IMR-90 (cell line): Measurements from ENCODE around the gene RAB29. TPM values are rescaled to one million over a fixed set of nuclear protein-coding genes. Genes with fewer than 3 reads are reported as not detected.

ENCODE experiments used
- ATAC-seq: fragments of 200-7000 bp; cut with Tn5 transposase; 2 replicates; pipeline ENCODE4 v1.9.1; 2020; ENCODE audit warnings: low read depth, mild to moderate bottlenecking, moderate library complexity
- BruUV-seq: library from RNA; stranded (reverse); fragments of 400-500 nt; replicated peaks from 2 replicates; lab custom pipeline; 2021; lab: Mats Ljungman, UMichigan
- CTCF ChIA-PET: fragments of 300-600 bp; formaldehyde crosslinking; extraction: SDS; loops from one replicate; lab custom pipeline; 2021; ENCODE audit warnings: antibody characterized with exemption; lab: Yijun Ruan, JAX
- POLR2A ChIA-PET: fragments of 300-600 bp; sonication (Branson Sonifier 250); formaldehyde crosslinking; loops from one replicate; lab custom pipeline; 2022; ENCODE audit warnings: antibody characterized with exemption; ENCODE audit not compliant: unreplicated experiment; lab: Charles Lee
- DNase-seq: peaks from one replicate; pipeline ENCODE4 v3.0.0; 2013
- H2AFZ ChIP-seq: replicated peaks from 2 replicates; pipeline ENCODE3; 2013; ENCODE audit warnings: low read length, mild to moderate bottlenecking; ENCODE audit not compliant: poor library complexity
- H2AK5ac ChIP-seq: 2 replicates; pipeline ENCODE4 v1.6.1; 2013; ENCODE audit warnings: low read depth, low read length, inconsistent platforms
- H2AK9ac ChIP-seq: replicated peaks from 2 replicates; pipeline ENCODE3; 2013; ENCODE audit warnings: mild to moderate bottlenecking, low read depth, low read length, moderate library complexity; ENCODE audit not compliant: poor library complexity
- H2BK120ac ChIP-seq: 2 replicates; pipeline ENCODE4 v1.6.1; 2013; ENCODE audit warnings: low read depth, low read length, inconsistent platforms
- H2BK15ac ChIP-seq: 3 replicates; pipeline ENCODE4 v1.6.1; 2013; ENCODE audit warnings: low read depth, low read length, inconsistent platforms
- H2BK20ac ChIP-seq: 2 replicates; pipeline ENCODE4 v1.6.1; 2013; ENCODE audit warnings: low read depth, mild to moderate bottlenecking, inconsistent platforms, low read length, moderate library complexity
- H2BK5ac ChIP-seq: 2 replicates; pipeline ENCODE4 v1.6.1; 2013; ENCODE audit warnings: mild to moderate bottlenecking, low read depth, low read length, inconsistent platforms; ENCODE audit not compliant: poor library complexity, severe bottlenecking
- H3K14ac ChIP-seq: replicated peaks from 2 replicates; pipeline ENCODE4 v1.6.1; 2013; ENCODE audit warnings: low read depth, low read length, inconsistent platforms
- H3K18ac ChIP-seq: 2 replicates; pipeline ENCODE4 v1.6.1; 2013; ENCODE audit warnings: low read depth, low read length, control low read depth
- H3K23ac ChIP-seq: 2 replicates; pipeline ENCODE4 v1.6.1; 2013; ENCODE audit warnings: low read depth, low read length, inconsistent platforms
- H3K27ac ChIP-seq: 2 replicates; pipeline ENCODE4 v1.5.1; 2013; ENCODE audit warnings: mild to moderate bottlenecking, control low read depth, low read length; ENCODE audit not compliant: insufficient read depth
- H3K27me3 ChIP-seq: 2 replicates; pipeline ENCODE4 v1.6.1; 2013; ENCODE audit warnings: low read length; ENCODE audit not compliant: control insufficient read depth, insufficient read depth
- H3K36me3 ChIP-seq: 2 replicates; pipeline ENCODE4 v1.6.1; 2013; ENCODE audit warnings: low read length, mixed read lengths; ENCODE audit not compliant: control insufficient read depth, insufficient read depth
- H3K4ac ChIP-seq: 2 replicates; pipeline ENCODE4 v1.6.1; 2013; ENCODE audit warnings: low read depth, low read length, inconsistent platforms
- H3K4me1 ChIP-seq: 2 replicates; pipeline ENCODE4 v1.6.1; 2013; ENCODE audit warnings: low read length, mixed read lengths; ENCODE audit not compliant: control insufficient read depth, insufficient read depth
- H3K4me2 ChIP-seq: 2 replicates; pipeline ENCODE4 v1.6.1; 2013; ENCODE audit warnings: low read depth, mild to moderate bottlenecking, control low read depth, low read length, moderate library complexity
- H3K4me3 ChIP-seq: 2 replicates; pipeline ENCODE4 v1.5.1; 2013; ENCODE audit warnings: low read depth, mild to moderate bottlenecking, control low read depth, low read length, moderate library complexity; ENCODE audit not compliant: insufficient read depth
- H3K56ac ChIP-seq: 2 replicates; pipeline ENCODE4 v1.6.1; 2013; ENCODE audit warnings: low read length, inconsistent platforms; ENCODE audit not compliant: insufficient read depth; ENCODE audit errors: extremely low read depth
- H3K79me1 ChIP-seq, 2 experiments: 2 replicates each; pipeline ENCODE4 v1.6.1; 2013; ENCODE audit warnings: low read length in 2 of 2, inconsistent platforms in 1 of 2, low read depth in 1 of 2
- H3K9ac ChIP-seq: 2 replicates; pipeline ENCODE4 v1.6.1; 2013; ENCODE audit warnings: low read depth, low read length, control low read depth
- H3K9me1 ChIP-seq: 2 replicates; pipeline ENCODE4 v1.6.1; 2013; ENCODE audit warnings: low read length, inconsistent platforms; ENCODE audit not compliant: insufficient read depth
- H3K9me3 ChIP-seq: 2 replicates; pipeline ENCODE4 v1.6.1; 2013; ENCODE audit warnings: low read length; ENCODE audit not compliant: control insufficient read depth, insufficient read depth
- H4K20me1 ChIP-seq: 2 replicates; pipeline ENCODE4 v1.6.1; 2013; ENCODE audit warnings: low read length, inconsistent platforms; ENCODE audit not compliant: insufficient read depth
- H4K5ac ChIP-seq: 2 replicates; pipeline ENCODE4 v1.6.1; 2013; ENCODE audit warnings: mild to moderate bottlenecking, low read depth, low read length, control low read depth
- H4K8ac ChIP-seq, 2 experiments: 2 replicates each; pipeline ENCODE4 v1.6.1; 2013; ENCODE audit warnings: low read depth in 2 of 2, low read length in 2 of 2, control low read depth in 1 of 2, inconsistent platforms in 1 of 2
- H4K91ac ChIP-seq: 2 replicates; pipeline ENCODE4 v1.6.1; 2013; ENCODE audit warnings: low read depth, low read length, inconsistent platforms; ENCODE audit not compliant: insufficient read depth
- RCOR1 ChIP-seq: IDR thresholded peaks from 2 replicates; pipeline ENCODE4 v1.6.1; 2012; ENCODE audit warnings: mild to moderate bottlenecking, low read length, improper control_type of control experiment; ENCODE audit not compliant: insufficient replicate concordance
- RFX5 ChIP-seq: IDR thresholded peaks from 2 replicates; pipeline ENCODE4 v1.8.0; 2012; ENCODE audit warnings: low read depth, mild to moderate bottlenecking, low read length, moderate library complexity
- whole genome bisulfite sequencing, 2 experiments: methylation state at CpG; one replicate each; pipeline versions ENCODE4 v1.1.5 to v1.1.7; 2013; ENCODE audit warnings: missing lambda C conversion rate in 2 of 2; ENCODE audit not compliant: insufficient read length in 1 of 2; ENCODE audit errors: extremely low coverage in 2 of 2; 5-methylcytosine and 5-hydroxymethylcytosine counted together
- dilution Hi-C: fragments of 300-500 bp; cut with HindIII; formaldehyde crosslinking; loops from one replicate; pipeline ENCODE4 v1.14.3; 2018; ENCODE audit warnings: low sequenced_read_pairs; ENCODE audit not compliant: unreplicated experiment
- in situ Hi-C: fragments of 300-500 bp; cut with MboI; formaldehyde crosslinking; loops from 3 replicates; pipeline ENCODE4 v1.14.3; 2019; ENCODE audit warnings: low sequenced_read_pairs, inconsistent platforms, mixed read lengths
- intact Hi-C: fragments of 100-400 bp; cut with micrococcal nuclease; formaldehyde crosslinking; loops from 2 replicates; pipeline ENCODE4 v1.10.0; 2022
- polyA plus RNA-seq, 3 experiments: library from polyadenylated mRNA; depleted of rRNA; stranded (reverse); fragments of >200 nt; gene quantifications; 2 replicates each; pipeline ENCODE4 v1.2.3, GENCODE V29; 2012; ENCODE audit warnings: low replicate concordance in 1 of 3
- total RNA-seq: library from RNA; depleted of rRNA; stranded (reverse); fragments of >200 nt; gene quantifications from 2 replicates; pipeline ENCODE4 v1.2.3, GENCODE V29; 2012

RAB29 gene
- total and polyA plus RNA-seq, 2 of the 4 experiments (the other 2 are of a cell fraction): 5.7 to 7.3 TPM

DNA sequence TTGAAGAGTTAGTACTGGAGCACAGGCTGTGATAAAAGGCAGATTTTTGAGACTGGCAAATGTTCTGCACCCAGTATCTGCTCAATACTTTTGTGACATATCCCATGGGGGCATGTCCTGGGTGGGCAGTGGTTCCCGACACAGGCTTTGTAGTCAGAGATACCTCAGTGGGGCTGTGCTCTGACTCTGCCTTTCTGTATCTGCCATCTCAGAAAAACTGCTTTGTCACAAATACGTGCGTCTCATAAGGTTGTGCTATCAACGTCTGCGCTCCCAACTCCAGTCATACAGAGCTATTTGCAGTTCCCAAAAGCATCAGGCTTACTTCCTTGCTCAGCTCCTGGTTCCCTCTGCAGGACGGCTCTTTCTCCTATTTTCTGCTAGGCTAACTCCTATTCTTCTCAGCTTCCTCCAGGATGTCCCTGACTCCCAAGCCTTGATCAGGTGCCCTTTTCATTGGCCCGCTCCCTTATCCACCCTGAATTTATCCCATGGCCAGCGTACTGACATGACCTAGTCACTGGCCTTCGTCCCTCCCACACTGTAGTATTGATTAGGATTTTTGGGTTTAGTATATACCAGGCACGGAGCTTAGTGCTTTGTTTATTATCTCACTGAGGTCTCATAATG lies 12.1 kb upstream of the RAB29 start:
- Histone ChIP-seq H3K4me2 (no peak overlapping the region), H3K9me1 (peaks cover 3% of the 10 kb centered on the region; the same call in 1 of the 2 replicates), H3K79me1 (no peaks in the 10 kb centered on the region), H2BK15ac (no peak overlapping the region), H2AK9ac (peak overlapping the region; percentile 3), H4K5ac (no peak overlapping the region), H4K8ac (no peak overlapping the region), H3K36me3 (peaks cover 8% of the 10 kb centered on the region), H3K14ac (no peak overlapping the region), H2BK120ac (no peak overlapping the region), H3K9ac (no peak overlapping the region), H3K9me3 (no peaks in the 10 kb centered on the region), H2AK5ac (no peak overlapping the region), H3K27ac (no peak overlapping the region), H3K4me1 (no peaks in the 10 kb centered on the region), H3K4ac (no peak overlapping the region), H4K20me1 (no peaks in the 10 kb centered on the region), H2BK5ac (no peak overlapping the region), H2AFZ (no peak overlapping the region), H2BK20ac (no peak overlapping the region), H4K91ac (no peak overlapping the region; the same call in 1 of the 2 replicates), H3K56ac (no peak overlapping the region), H3K27me3 (no peaks in the 10 kb centered on the region), H3K23ac (no peak overlapping the region), H3K4me3 (no peak overlapping the region), H3K18ac (no peak overlapping the region)
- DNase-seq: no peak
- ChIA-PET POLR2A (no interaction called here), CTCF (no interaction called here)
- ATAC-seq: no peak
- in situ Hi-C loops: no loop called here
- TF ChIP-seq RFX5 (no peak), RCOR1 (no peak)
- BruUV-seq: no TSS peak
- dilution Hi-C loops: no loop called here
- intact Hi-C loops: no loop called here
- 85% methylated on average over 5 of the region's 10 CpGs; no CpG with 5 or more reads in 1 of the 2 experiments for WGBS, 2 experiments
